CD14-positive monocyte (primary cell): ENCODE measurements around the gene SELENOI. TPM values are rescaled to one million over a fixed set of nuclear protein-coding genes. Genes with fewer than 3 reads are reported as not detected.

ENCODE experiments used
- DNase-seq, 3 donors: peaks; one replicate each; pipeline ENCODE4 v3.0.0-alpha.2; 2011 to 2022
- H2AFZ ChIP-seq: 2 replicates; pipeline ENCODE4 v1.6.0; 2012; ENCODE audit warnings: mild to moderate bottlenecking, low read depth, low read length, inconsistent platforms; ENCODE audit not compliant: insufficient read depth, poor library complexity, severe bottlenecking
- H3K27ac ChIP-seq, 2 donors: 1 replicate in 1 of 2; 2 replicates in 1 of 2; pipeline ENCODE4 v1.5.1; 2012 to 2013; ENCODE audit warnings: low read length in 2 of 2, control low read depth in 1 of 2, inconsistent platforms in 1 of 2, low read depth in 1 of 2, mild to moderate bottlenecking in 1 of 2
- H3K27me3 ChIP-seq, 2 donors: one replicate each; pipeline versions ENCODE4 v1.6.0 to v1.6.1; 2011 to 2013; ENCODE audit warnings: low read length in 2 of 2; ENCODE audit not compliant: control insufficient read depth in 2 of 2, insufficient read depth in 2 of 2
- H3K36me3 ChIP-seq, 2 donors: replicated peaks in 1 of 2; 1 replicate in 1 of 2; 2 replicates in 1 of 2; pipeline versions ENCODE4 v1.5.1 to v1.6.1; 2012 to 2013; ENCODE audit warnings: low read length in 2 of 2, control low read depth in 1 of 2, inconsistent platforms in 1 of 2, mild to moderate bottlenecking in 1 of 2; ENCODE audit not compliant: insufficient read depth in 2 of 2, control insufficient read depth in 1 of 2
- H3K4me1 ChIP-seq, 2 donors: 1 replicate in 1 of 2; 2 replicates in 1 of 2; pipeline versions ENCODE4 v1.5.1 to v1.6.1; 2012 to 2013; ENCODE audit warnings: low read length in 2 of 2, control low read depth in 1 of 2, inconsistent platforms in 1 of 2, mild to moderate bottlenecking in 1 of 2, moderate library complexity in 1 of 2; ENCODE audit not compliant: insufficient read depth in 2 of 2, control insufficient read depth in 1 of 2
- H3K4me2 ChIP-seq: replicated peaks from 2 replicates; pipeline ENCODE3; 2012; ENCODE audit warnings: low read length, moderate library complexity, mild to moderate bottlenecking; ENCODE audit not compliant: poor library complexity, severe bottlenecking; ENCODE audit errors: extremely low read depth
- H3K4me3 ChIP-seq, 3 experiments: fragments of 200-600 bp in 1 of 3; sonication (generic) in 1 of 3; replicated peaks in 1 of 3; 1 replicate in 2 of 3; 2 replicates in 1 of 3; pipeline ENCODE4 v1.5.1; 2011 to 2013; ENCODE audit warnings: low read length in 3 of 3, mild to moderate bottlenecking in 3 of 3, control low read depth in 2 of 3, low read depth in 2 of 3, inconsistent platforms in 1 of 3, moderate library complexity in 1 of 3
- H3K79me2 ChIP-seq: 2 replicates; pipeline ENCODE4 v1.6.0; 2012; ENCODE audit warnings: mild to moderate bottlenecking, control low read depth, inconsistent platforms, low read length, moderate library complexity; ENCODE audit not compliant: insufficient read depth
- H3K9ac ChIP-seq: 2 replicates; pipeline ENCODE4 v1.6.0; 2017; ENCODE audit warnings: low read length, mild to moderate bottlenecking; ENCODE audit not compliant: insufficient read depth, poor library complexity, severe bottlenecking
- H3K9me3 ChIP-seq, 2 donors: replicated peaks in 1 of 2; 1 replicate in 1 of 2; 2 replicates in 1 of 2; pipeline versions ENCODE4 v1.5.1 to v1.6.1; 2012 to 2013; ENCODE audit warnings: low read length in 2 of 2, control low read depth in 1 of 2; ENCODE audit not compliant: control insufficient read depth in 1 of 2, insufficient read depth in 1 of 2
- H4K20me1 ChIP-seq: 2 replicates; pipeline ENCODE4 v1.6.0; 2012; ENCODE audit warnings: mild to moderate bottlenecking, low read length, control low read depth, moderate library complexity; ENCODE audit not compliant: insufficient read depth
- H3K27ac Mint-ChIP-seq, 7 donors: one replicate each; pipeline ENCODE4 v1.8.0; 2020; ENCODE audit warnings: mild to moderate bottlenecking in 7 of 7, mixed read lengths in 7 of 7, moderate library complexity in 6 of 7, inconsistent platforms in 2 of 7
- H3K27me3 Mint-ChIP-seq, 3 donors: one replicate each; pipeline ENCODE4 v1.8.0; 2021 to 2022; ENCODE audit warnings: low read depth in 3 of 3, mild to moderate bottlenecking in 3 of 3, mixed read lengths in 3 of 3, moderate library complexity in 3 of 3, inconsistent platforms in 1 of 3
- H3K36me3 Mint-ChIP-seq, 2 donors: one replicate each; pipeline ENCODE4 v1.8.0; 2020; ENCODE audit warnings: mixed read lengths in 2 of 2, inconsistent platforms in 1 of 2, mild to moderate bottlenecking in 1 of 2
- H3K4me1 Mint-ChIP-seq: one replicate; pipeline ENCODE4 v1.8.0; 2020; ENCODE audit warnings: mild to moderate bottlenecking, mixed read lengths
- H3K4me3 Mint-ChIP-seq, 2 donors: one replicate each; pipeline ENCODE4 v1.8.0; 2020; ENCODE audit warnings: mild to moderate bottlenecking in 2 of 2, mixed read lengths in 2 of 2, moderate library complexity in 1 of 2
- H3K9me3 Mint-ChIP-seq, 7 donors: one replicate each; pipeline ENCODE4 v1.8.0; 2020 to 2022; ENCODE audit warnings: mixed read lengths in 7 of 7, mild to moderate bottlenecking in 6 of 7, moderate library complexity in 6 of 7, inconsistent platforms in 2 of 7
- WGBS: methylation state at CpG from one replicate; pipeline ENCODE4 v1.1.5; 2013; ENCODE audit warnings: missing lambda C conversion rate; ENCODE audit not compliant: insufficient coverage; 5-methylcytosine and 5-hydroxymethylcytosine counted together
- intact Hi-C, 2 donors: fragments of 100-400 bp; cut with micrococcal nuclease; formaldehyde crosslinking; loops; one replicate each; pipeline versions ENCODE4 v1.15.0 to v1.15.1; 2023
- polyA plus RNA-seq, 3 donors: library from polyadenylated mRNA; depleted of rRNA in 1 of 3; unstranded in 2 of 3; stranded (reverse) in 1 of 3; fragments of 300-500 nt in 2 of 3; fragments of >200 nt in 1 of 3; fragmentation: Illumina TruSeq in 2 of 3; gene quantifications; 1 replicate in 2 of 3; 2 replicates in 1 of 3; pipeline ENCODE4 v1.2.3, GENCODE V29; 2012 to 2021
- TF ChIP-seq, protein P1 (sequence below): fragments of 200-600 bp; IDR thresholded peaks from one replicate; pipeline ENCODE4 v1.8.0; 2022; ENCODE audit warnings: antibody characterized with exemption, mild to moderate bottlenecking

The SELENOI gene
- polyA plus RNA-seq, 3 donors, result 2.3 to 3.2 (median 2.5) TPM

DNA sequence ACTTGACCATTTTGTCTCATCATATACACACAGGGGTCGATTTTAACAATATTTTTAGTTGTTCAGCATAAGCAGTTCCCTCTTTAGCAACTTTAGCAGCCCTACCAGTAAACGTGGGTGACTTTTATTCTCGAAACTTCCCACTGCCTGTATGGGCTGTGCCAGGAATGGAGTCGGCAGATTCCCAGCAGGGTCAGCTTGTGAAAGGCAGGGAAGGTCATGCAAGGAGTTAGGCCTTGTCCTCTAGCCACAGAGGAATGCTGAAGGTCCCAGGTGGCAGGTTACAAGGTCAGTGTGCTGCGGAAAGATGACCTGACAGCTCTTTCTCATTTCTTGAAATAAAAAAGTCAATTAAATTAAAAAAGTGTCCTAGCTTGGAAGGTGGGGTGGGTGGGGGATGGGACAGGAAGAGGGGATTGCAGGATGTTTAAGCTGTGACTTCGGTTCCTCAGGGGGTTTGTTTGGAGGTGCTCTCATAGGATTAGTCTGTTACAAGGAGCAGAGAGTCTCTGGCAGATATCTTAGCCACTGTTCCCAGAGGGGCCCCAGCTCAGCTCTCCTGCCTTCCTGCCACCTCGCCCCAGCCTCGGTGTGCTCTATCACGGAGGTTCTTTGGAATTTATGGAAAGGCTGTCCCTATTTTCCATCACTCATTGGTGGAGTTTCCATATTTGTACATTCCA, 77.1 kb downstream of the SELENOI start:
- Histone ChIP-seq H3K9ac (no peak overlapping the region), H3K4me1 (no peaks in the 10 kb centered on the region), H3K9me3 (no peaks in the 10 kb centered on the region), H3K27ac (no peak overlapping the region), H3K4me3 (no peak overlapping the region), H2AFZ (no peak overlapping the region), H3K36me3 (no peaks in the 10 kb centered on the region), H3K79me2 (no peaks in the 10 kb centered on the region), H4K20me1 (no peaks in the 10 kb centered on the region), H3K27me3 (no peaks in the 10 kb centered on the region), H3K4me2 (no peak overlapping the region)
- no peak for DNase-seq
- H3K9me3 Mint-ChIP-seq, result no peaks in the 10 kb centered on the region
- 85% methylated on average over 5 of the region's 9 CpGs for WGBS
- no peak overlapping the region for H3K4me3 Mint-ChIP-seq
- no peaks in the 10 kb centered on the region for H3K36me3 Mint-ChIP-seq
- no peak overlapping the region for H3K27ac Mint-ChIP-seq
- no peaks in the 10 kb centered on the region for H3K4me1 Mint-ChIP-seq
- intact Hi-C loops, result no loop called here
- H3K27me3 Mint-ChIP-seq, result peaks cover 3 to 5% (median 5%) of the 10 kb centered on the region in 3 donors
- TF ChIP-seq, protein P1, sequence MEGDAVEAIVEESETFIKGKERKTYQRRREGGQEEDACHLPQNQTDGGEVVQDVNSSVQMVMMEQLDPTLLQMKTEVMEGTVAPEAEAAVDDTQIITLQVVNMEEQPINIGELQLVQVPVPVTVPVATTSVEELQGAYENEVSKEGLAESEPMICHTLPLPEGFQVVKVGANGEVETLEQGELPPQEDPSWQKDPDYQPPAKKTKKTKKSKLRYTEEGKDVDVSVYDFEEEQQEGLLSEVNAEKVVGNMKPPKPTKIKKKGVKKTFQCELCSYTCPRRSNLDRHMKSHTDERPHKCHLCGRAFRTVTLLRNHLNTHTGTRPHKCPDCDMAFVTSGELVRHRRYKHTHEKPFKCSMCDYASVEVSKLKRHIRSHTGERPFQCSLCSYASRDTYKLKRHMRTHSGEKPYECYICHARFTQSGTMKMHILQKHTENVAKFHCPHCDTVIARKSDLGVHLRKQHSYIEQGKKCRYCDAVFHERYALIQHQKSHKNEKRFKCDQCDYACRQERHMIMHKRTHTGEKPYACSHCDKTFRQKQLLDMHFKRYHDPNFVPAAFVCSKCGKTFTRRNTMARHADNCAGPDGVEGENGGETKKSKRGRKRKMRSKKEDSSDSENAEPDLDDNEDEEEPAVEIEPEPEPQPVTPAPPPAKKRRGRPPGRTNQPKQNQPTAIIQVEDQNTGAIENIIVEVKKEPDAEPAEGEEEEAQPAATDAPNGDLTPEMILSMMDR, result no peak

DNA sequence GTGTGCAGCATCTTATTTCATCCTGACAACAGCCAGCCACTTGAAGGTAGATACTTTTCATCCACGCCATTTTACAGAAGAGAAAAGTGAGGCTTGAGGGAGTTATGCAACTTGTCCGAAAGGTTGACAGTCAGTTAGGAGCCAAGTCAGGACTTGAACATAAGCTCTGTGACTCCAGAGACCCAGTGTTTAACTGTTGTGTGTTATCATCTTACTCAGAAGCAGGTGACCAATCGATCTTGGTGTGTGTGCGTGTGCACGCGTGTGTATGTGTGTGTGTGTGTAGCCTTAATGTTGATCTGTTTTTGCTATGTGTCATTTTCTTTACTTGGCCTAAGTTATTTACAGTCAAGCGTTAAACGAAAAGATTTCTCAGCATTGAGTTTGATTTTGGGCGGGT, 77.8 kb downstream of the SELENOI start:
- WGBS, result 95% methylated on average over 9 of the region's 9 CpGs
- Mint-ChIP-seq H3K27me3 (peaks cover 3 to 5% (median 5%) of the 10 kb centered on the region in 3 donors), H3K4me1 (no peaks in the 10 kb centered on the region), H3K4me3 (no peak overlapping the region), H3K9me3 (no peaks in the 10 kb centered on the region), H3K36me3 (no peaks in the 10 kb centered on the region), H3K27ac (no peak overlapping the region)
- Histone ChIP-seq H3K27me3 (no peaks in the 10 kb centered on the region), H4K20me1 (no peaks in the 10 kb centered on the region), H3K9ac (no peak overlapping the region), H3K9me3 (no peaks in the 10 kb centered on the region), H2AFZ (no peak overlapping the region), H3K4me1 (no peaks in the 10 kb centered on the region), H3K4me3 (no peak overlapping the region), H3K27ac (no peak overlapping the region), H3K79me2 (no peaks in the 10 kb centered on the region), H3K4me2 (no peak overlapping the region), H3K36me3 (no peaks in the 10 kb centered on the region)
- TF ChIP-seq, protein P1, result no peak
- intact Hi-C loops, result no loop called here
- DNase-seq, result no peak
